A673 (cell line): ENCODE results near the gene ABR. TPM values are rescaled to one million over a fixed set of nuclear protein-coding genes. Genes with fewer than 3 reads are reported as not detected.
A peak's percentile ranks its signal among the peaks of the same experiment; 100 is the strongest.

Source experiments
- BruUV-seq: library from RNA; stranded (reverse); fragments of 400-500 nt; replicated peaks from 2 replicates; lab custom pipeline; 2021; lab: Mats Ljungman, UMichigan
- CTCF ChIA-PET: fragments of 300-600 bp; sonication (Branson Sonifier 250); formaldehyde crosslinking; loops from one replicate; lab custom pipeline; 2022; ENCODE audit warnings: antibody characterized with exemption; lab: Charles Lee
- POLR2A ChIA-PET: fragments of 300-600 bp; sonication (Branson Sonifier 250); formaldehyde crosslinking; loops from one replicate; lab custom pipeline; 2022; ENCODE audit warnings: antibody characterized with exemption; ENCODE audit not compliant: low non-redundant PET; lab: Charles Lee
- DNase-seq: peaks from one replicate; pipeline ENCODE4 v3.0.0-alpha.2; 2015; ENCODE audit warnings: low spot score
- H3K27ac ChIP-seq: fragments of 200-600 bp; sonication (generic); 2 replicates; pipeline ENCODE4 v1.5.1; 2016; ENCODE audit warnings: mixed run types, low read depth, mild to moderate bottlenecking, mixed read lengths, antibody characterized with exemption, low read length; ENCODE audit not compliant: poor library complexity, severe bottlenecking
- H3K27me3 ChIP-seq: fragments of 200-600 bp; sonication (generic); replicated peaks from 2 replicates; pipeline ENCODE4 v1.6.1; 2017; ENCODE audit warnings: mixed run types, low read depth, mild to moderate bottlenecking, mixed read lengths, antibody characterized with exemption, low read length; ENCODE audit not compliant: insufficient read depth, poor library complexity
- H3K36me3 ChIP-seq: fragments of 200-600 bp; sonication (generic); 2 replicates; pipeline ENCODE4 v1.6.1; 2016; ENCODE audit warnings: mixed run types, mild to moderate bottlenecking, mixed read lengths, antibody characterized with exemption, low read length; ENCODE audit not compliant: insufficient read depth, poor library complexity, severe bottlenecking
- H3K4me1 ChIP-seq: fragments of 200-600 bp; sonication (generic); 2 replicates; pipeline ENCODE4 v1.6.1; 2017; ENCODE audit warnings: mixed run types, mild to moderate bottlenecking, mixed read lengths, antibody characterized with exemption, low read length; ENCODE audit not compliant: insufficient read depth, poor library complexity, severe bottlenecking
- H3K4me3 ChIP-seq: fragments of 200-600 bp; sonication (generic); 2 replicates; pipeline ENCODE4 v1.5.1; 2016; ENCODE audit warnings: low read depth, mixed run types, mild to moderate bottlenecking, mixed read lengths, low read length; ENCODE audit not compliant: poor library complexity, severe bottlenecking
- H3K9me3 ChIP-seq: fragments of 200-600 bp; sonication (generic); 2 replicates; pipeline ENCODE4 v1.6.1; 2016; ENCODE audit warnings: mixed run types, low read depth, mild to moderate bottlenecking, mixed read lengths, antibody characterized with exemption, low read length; ENCODE audit not compliant: poor library complexity, severe bottlenecking
- CTCF ChIP-seq: fragments of 300-800, 200-600 bp; sonication (generic); conservative IDR thresholded peaks from 2 replicates; pipeline ENCODE4 v1.5.1; 2017; ENCODE audit warnings: low read depth, mild to moderate bottlenecking, antibody characterized with exemption, low read length, moderate library complexity, mixed read lengths
- EZH2 ChIP-seq: fragments of 200-600 bp; sonication (generic); IDR thresholded peaks from 2 replicates; pipeline ENCODE4 v1.6.1; 2017; ENCODE audit warnings: borderline replicate concordance, low read depth, mild to moderate bottlenecking, mixed read lengths, antibody characterized with exemption, low read length; ENCODE audit not compliant: poor library complexity, severe bottlenecking
- intact Hi-C: fragments of 100-400 bp; cut with micrococcal nuclease; formaldehyde crosslinking; loops from one replicate; pipeline ENCODE4 v1.10.0; 2022; ENCODE audit not compliant: unreplicated experiment
- total RNA-seq: library from RNA; stranded (reverse); gene quantifications from 2 replicates; pipeline ENCODE4 v1.2.3, GENCODE V29; 2021

Gene ABR
- total RNA-seq, 1 experiment from 2014 or later, result 47.6 TPM

DNA sequence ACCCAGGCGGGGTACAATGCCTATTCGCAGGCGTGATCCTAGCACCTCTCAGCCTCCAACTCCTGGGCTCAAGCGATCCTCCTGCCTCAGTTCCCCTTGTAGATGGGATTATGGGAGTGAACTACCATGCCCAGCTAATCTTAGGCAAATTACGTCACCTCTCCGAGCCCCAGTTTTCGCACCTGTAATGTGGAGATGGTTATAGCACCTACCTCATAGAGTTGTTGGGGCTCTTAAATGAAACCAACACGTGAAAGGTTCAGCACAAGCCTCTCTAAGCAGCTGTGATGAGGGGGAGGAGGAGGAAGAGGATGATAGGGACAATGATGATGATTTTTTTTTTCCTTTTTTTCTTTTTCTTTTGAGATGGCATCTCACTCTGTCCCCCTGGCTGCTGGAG, 59.9 kb downstream of the ABR start:
- no peaks in the 10 kb centered on the region for H3K27me3 ChIP-seq
- intact Hi-C loops, result no loop called here
- TF ChIP-seq EZH2 (no peak), CTCF (no peak)
- CTCF ChIA-PET, result no interaction called here
- BruUV-seq, result no TSS peak
- no peak for DNase-seq
- H3K4me1 ChIP-seq, result peaks cover 7% of the 10 kb centered on the region
- no peak overlapping the region for H3K4me3 ChIP-seq
- H3K27ac ChIP-seq, result no peak overlapping the region
- no peaks in the 10 kb centered on the region for H3K36me3 ChIP-seq
- POLR2A ChIA-PET, result no interaction called here
- H3K9me3 ChIP-seq, result no peaks in the 10 kb centered on the region

- intact Hi-C loops, result no loop called here
Observed at GRCh38 chr17:1116602-1117001, 63.2 kb downstream of the ABR start.

DNA sequence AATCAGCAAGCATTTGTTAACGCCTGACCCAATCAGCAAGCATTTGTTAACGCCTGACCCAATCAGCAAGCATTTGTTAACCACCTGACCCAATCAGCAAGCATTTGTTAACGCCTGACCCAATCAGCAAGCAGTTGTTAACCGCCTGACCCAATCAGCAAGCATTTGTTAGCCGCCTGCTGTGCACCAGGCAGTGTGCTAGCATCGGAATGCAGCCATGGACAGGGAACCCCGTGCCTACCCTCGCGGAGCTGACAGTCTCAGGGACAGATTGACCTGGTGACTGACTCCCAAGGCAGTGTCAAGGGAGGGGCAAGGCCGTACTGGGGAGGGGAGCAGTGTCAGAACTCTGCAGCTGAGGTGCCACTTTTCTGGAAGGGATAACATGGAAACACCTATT, 66.9 kb downstream of the ABR start:
- ChIA-PET POLR2A (no interaction called here), CTCF (no interaction called here)
- Histone ChIP-seq H3K4me1 (peaks cover 32% of the 10 kb centered on the region), H3K4me3 (no peak overlapping the region), H3K36me3 (no peaks in the 10 kb centered on the region), H3K9me3 (no peaks in the 10 kb centered on the region), H3K27me3 (no peaks in the 10 kb centered on the region), H3K27ac (no peak overlapping the region)
- TF ChIP-seq CTCF, result no peak
- no peak for TF ChIP-seq EZH2
- peak; percentile 48 for DNase-seq
- no TSS peak for BruUV-seq
- intact Hi-C loops, result no loop called here

More at GRCh38 chr17:1116602-1117001, 63.2 kb downstream of the ABR start:
- H3K27ac ChIP-seq, result no peak overlapping the region
- no peaks in the 10 kb centered on the region for H3K27me3 ChIP-seq
- TF ChIP-seq CTCF (no peak), EZH2 (no peak)
- peaks cover 12% of the 10 kb centered on the region for H3K4me1 ChIP-seq
- no peaks in the 10 kb centered on the region for H3K9me3 ChIP-seq
- no peak overlapping the region for H3K4me3 ChIP-seq
- DNase-seq, result no peak
- ChIA-PET POLR2A (interaction anchor here (0.6 kb wide), 1 partner anchor 274 kb away, joined by 3 read pairs; no protein-coding TSS in a partner anchor), CTCF (no interaction called here)
- no peaks in the 10 kb centered on the region for H3K36me3 ChIP-seq
- BruUV-seq, result no TSS peak
